ENCODE data around the gene STMP1. TPM values are rescaled to one million over a fixed set of nuclear protein-coding genes. Genes with fewer than 3 reads are reported as not detected.
"Not testable (repeated sequence)": the region's sequence is repeated elsewhere in the genome, so short reads cannot be mapped to it uniquely, and the experiment has no call there.

Gene STMP1
- 10 to 100 TPM; 24.2 to 26.4 TPM for total RNA-seq

GRCh38 chr7:135662373-135663114 lies at the start of gene STMP1:
Gene STMP1, plus strand, starts transcription at chr7:135662514.
- POLR2A ChIA-PET: interaction anchor here (0.6 to 1.3 kb wide), 3 partner anchors 9 to 349 kb away, joined by 3 read pairs; no protein-coding TSS in a partner anchor
- CTCF ChIA-PET: interaction anchor here (0.5 to 1.4 kb wide), 4 partner anchors 18 to 388 kb away, joined by 3 to 6 read pairs (median 3); no protein-coding TSS in a partner anchor

GRCh38 chr7:135616136-135616535 lies 46.2 kb upstream of the STMP1 start:
- POLR2A ChIA-PET: no interaction called here
- CTCF ChIA-PET: interaction anchor here (1.0 kb wide), 1 partner anchor 335 kb away, joined by 3 read pairs; no protein-coding TSS in a partner anchor

GRCh38 chr7:135617781-135618180 lies 44.5 kb upstream of the STMP1 start:
- POLR2A ChIA-PET: no interaction called here
- CTCF ChIA-PET: interaction anchor here (0.5 kb wide), 1 partner anchor 9 kb away, joined by 3 read pairs; no protein-coding TSS in a partner anchor

- ChIA-PET POLR2A (no interaction called here), CTCF (interaction anchor here (1.6 kb wide), 1 partner anchor 9 kb away, joined by 5 read pairs; no protein-coding TSS in a partner anchor)
Measured at GRCh38 chr7:135618510-135618909, 43.8 kb upstream of the STMP1 start.

- CTCF ChIA-PET: interaction anchor here (0.8 to 1.6 kb wide), 3 partner anchors 11 to 45 kb away, joined by 3 to 5 read pairs (median 4); no protein-coding TSS in a partner anchor
- POLR2A ChIA-PET: no interaction called here
Measured at GRCh38 chr7:135620447-135620846, 41.9 kb upstream of the STMP1 start.

GRCh38 chr7:135620980-135621850 lies 41.1 kb upstream of the STMP1 start:
- POLR2A ChIA-PET: no interaction called here
- CTCF ChIA-PET: interaction anchor here (0.8 to 1.6 kb wide), 3 partner anchors 12 to 46 kb away, joined by 3 to 4 read pairs (median 3); no protein-coding TSS in a partner anchor

- POLR2A ChIA-PET: no interaction called here
Measured at GRCh38 chr7:135634191-135634878, 28.0 kb upstream of the STMP1 start.

GRCh38 chr7:135639690-135640089 lies 22.6 kb upstream of the STMP1 start:
- POLR2A ChIA-PET, CTCF ChIA-PET: not testable (repeated sequence)

More at GRCh38 chr7:135634191-135634878, 28.0 kb upstream of the STMP1 start:
- CTCF ChIA-PET: interaction anchor here (0.9 kb wide), 1 partner anchor 11 kb away, joined by 3 read pairs; no protein-coding TSS in a partner anchor

- ChIA-PET POLR2A (no interaction called here), CTCF (interaction anchor here (1.3 to 1.8 kb wide), 3 partner anchors 18 to 370 kb away, joined by 3 to 6 read pairs (median 5); partner anchors contain the start of gene STMP1)
Measured at GRCh38 chr7:135644154-135644553, 18.2 kb upstream of the STMP1 start.

GRCh38 chr7:135644729-135645128 lies 17.6 kb upstream of the STMP1 start:
- ChIA-PET CTCF (interaction anchor here (0.8 to 1.8 kb wide), 6 partner anchors 11 to 370 kb away, joined by 3 to 6 read pairs (median 4); partner anchors contain the start of gene STMP1), POLR2A (no interaction called here)

GRCh38 chr7:135645296-135645904 lies 16.9 kb upstream of the STMP1 start:
- ChIA-PET POLR2A (no interaction called here), CTCF (interaction anchor here (0.6 to 1.7 kb wide), 10 partner anchors 9 to 371 kb away, joined by 3 to 6 read pairs (median 3); partner anchors contain the start of gene STMP1)

GRCh38 chr7:135647755-135648154 lies 14.6 kb upstream of the STMP1 start:
- CTCF ChIA-PET: interaction anchor here (0.7 kb wide), 1 partner anchor 42 kb away, joined by 3 read pairs; no protein-coding TSS in a partner anchor
- POLR2A ChIA-PET: interaction anchor here (0.7 kb wide), 1 partner anchor 313 kb away, joined by 3 read pairs; no protein-coding TSS in a partner anchor

- ChIA-PET POLR2A (no interaction called here), CTCF (interaction anchor here (0.7 kb wide), 1 partner anchor 42 kb away, joined by 3 read pairs; no protein-coding TSS in a partner anchor)
Measured at GRCh38 chr7:135648235-135648634, 14.1 kb upstream of the STMP1 start.

- CTCF ChIA-PET: no interaction called here
- POLR2A ChIA-PET: no interaction called here
Measured at GRCh38 chr7:135650831-135651573, 11.3 kb upstream of the STMP1 start.

- ChIA-PET POLR2A (no interaction called here), CTCF (interaction anchor here (0.5 kb wide), 1 partner anchor 18 kb away, joined by 4 read pairs; no protein-coding TSS in a partner anchor)
Measured at GRCh38 chr7:135653340-135654080, 8.8 kb upstream of the STMP1 start.

GRCh38 chr7:135658564-135658963 lies 3.8 kb upstream of the STMP1 start:
- ChIA-PET POLR2A (no interaction called here), CTCF (no interaction called here)
